Upper lobe of right lung (tissue), 1 donor: Measurements from ENCODE around the gene ANKRD44. TPM values are rescaled to one million over a fixed set of nuclear protein-coding genes. Genes with fewer than 3 reads are reported as not detected.

Source experiments
- ATAC-seq: fragments of 200-7000 bp; cut with Tn5 transposase; one replicate; pipeline ENCODE4 v1.9.1; 2020; ENCODE audit warnings: mild to moderate bottlenecking, moderate library complexity
- DNase-seq: peaks from one replicate; pipeline ENCODE4 v3.0.0-alpha.2; 2020
- H3K27ac ChIP-seq: fragments of 200-600 bp; one replicate; pipeline ENCODE4 v1.8.0; 2022
- H3K27me3 ChIP-seq: fragments of 200-600 bp; one replicate; pipeline ENCODE4 v1.8.0; 2022; ENCODE audit warnings: mild to moderate bottlenecking
- H3K36me3 ChIP-seq: fragments of 200-600 bp; one replicate; pipeline ENCODE4 v1.8.0; 2022
- H3K4me1 ChIP-seq: fragments of 200-600 bp; one replicate; pipeline ENCODE4 v1.8.0; 2022
- H3K4me3 ChIP-seq: fragments of 200-600 bp; one replicate; pipeline ENCODE4 v1.8.0; 2022; ENCODE audit warnings: mild to moderate bottlenecking
- H3K9me3 ChIP-seq: fragments of 200-600 bp; one replicate; pipeline ENCODE4 v1.8.0; 2022
- intact Hi-C: fragments of 100-400 bp; cut with DNase I; formaldehyde crosslinking; loops from one replicate; pipeline ENCODE4 v1.11.0; 2022
- total RNA-seq: library from RNA; stranded (reverse); fragmentation: NEBNext Ultra II Directional; extraction: Animal tissue kit (Norgen Biotek cat#: 25700); gene quantifications from one replicate; pipeline ENCODE4 v1.2.1, GENCODE V29; 2021
- TF ChIP-seq, protein P1 (sequence below): fragments of 200-600 bp; IDR thresholded peaks from one replicate; pipeline ENCODE4 v1.8.0; 2022; ENCODE audit warnings: antibody characterized with exemption
- donor health status: DM: no; HTN: yes; CAD: no; lungs with severe emphysema.

ANKRD44 gene
- total RNA-seq, 1 donor from 2014 or later: 51.4 TPM

DNA sequence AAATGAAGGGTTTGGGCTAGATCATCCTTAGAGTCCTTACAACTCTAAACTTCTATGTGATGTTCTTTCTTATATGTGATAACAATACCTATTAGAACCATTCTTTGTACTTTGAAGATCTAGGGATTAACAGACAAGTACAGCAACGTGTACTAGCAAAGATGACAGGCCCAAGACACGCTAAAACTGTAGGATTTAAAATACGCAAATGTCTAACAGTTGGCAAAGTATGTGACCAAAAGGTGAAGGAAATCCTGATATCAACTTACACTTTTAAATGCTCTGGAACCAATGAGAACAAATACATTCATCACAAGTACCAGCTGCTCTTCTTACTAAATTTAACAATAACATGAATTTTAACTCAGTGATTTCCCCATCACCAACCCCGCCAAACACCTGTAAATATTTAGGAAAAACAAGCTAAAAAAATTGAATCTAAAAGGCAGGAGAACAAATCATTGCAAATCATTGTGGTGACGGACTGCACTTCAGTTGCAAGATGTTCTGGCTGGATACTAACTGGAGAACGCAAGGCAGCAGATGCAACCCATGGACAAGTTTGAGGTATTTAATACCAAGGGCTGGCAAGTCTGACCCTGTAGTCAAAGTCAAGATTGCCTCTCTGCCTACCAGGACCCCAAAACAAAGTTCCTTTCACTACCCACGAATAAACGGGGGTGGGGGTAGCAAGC, 1.4 kb downstream of the ANKRD44 start:
- no peak for ATAC-seq
- Histone ChIP-seq H3K4me1 (peaks cover 50% of the 10 kb centered on the region), H3K27me3 (no peaks in the 10 kb centered on the region), H3K36me3 (no peaks in the 10 kb centered on the region), H3K9me3 (no peaks in the 10 kb centered on the region), H3K4me3 (peak overlapping the region; percentile 86), H3K27ac (peak overlapping the region; percentile 91)
- TF ChIP-seq, protein P1, sequence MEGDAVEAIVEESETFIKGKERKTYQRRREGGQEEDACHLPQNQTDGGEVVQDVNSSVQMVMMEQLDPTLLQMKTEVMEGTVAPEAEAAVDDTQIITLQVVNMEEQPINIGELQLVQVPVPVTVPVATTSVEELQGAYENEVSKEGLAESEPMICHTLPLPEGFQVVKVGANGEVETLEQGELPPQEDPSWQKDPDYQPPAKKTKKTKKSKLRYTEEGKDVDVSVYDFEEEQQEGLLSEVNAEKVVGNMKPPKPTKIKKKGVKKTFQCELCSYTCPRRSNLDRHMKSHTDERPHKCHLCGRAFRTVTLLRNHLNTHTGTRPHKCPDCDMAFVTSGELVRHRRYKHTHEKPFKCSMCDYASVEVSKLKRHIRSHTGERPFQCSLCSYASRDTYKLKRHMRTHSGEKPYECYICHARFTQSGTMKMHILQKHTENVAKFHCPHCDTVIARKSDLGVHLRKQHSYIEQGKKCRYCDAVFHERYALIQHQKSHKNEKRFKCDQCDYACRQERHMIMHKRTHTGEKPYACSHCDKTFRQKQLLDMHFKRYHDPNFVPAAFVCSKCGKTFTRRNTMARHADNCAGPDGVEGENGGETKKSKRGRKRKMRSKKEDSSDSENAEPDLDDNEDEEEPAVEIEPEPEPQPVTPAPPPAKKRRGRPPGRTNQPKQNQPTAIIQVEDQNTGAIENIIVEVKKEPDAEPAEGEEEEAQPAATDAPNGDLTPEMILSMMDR: no peak
- intact Hi-C loops: loop anchor here (5.0 kb wide), 1 partner anchor 112 kb away; no protein-coding TSS in a partner anchor
- no peak for DNase-seq

DNA sequence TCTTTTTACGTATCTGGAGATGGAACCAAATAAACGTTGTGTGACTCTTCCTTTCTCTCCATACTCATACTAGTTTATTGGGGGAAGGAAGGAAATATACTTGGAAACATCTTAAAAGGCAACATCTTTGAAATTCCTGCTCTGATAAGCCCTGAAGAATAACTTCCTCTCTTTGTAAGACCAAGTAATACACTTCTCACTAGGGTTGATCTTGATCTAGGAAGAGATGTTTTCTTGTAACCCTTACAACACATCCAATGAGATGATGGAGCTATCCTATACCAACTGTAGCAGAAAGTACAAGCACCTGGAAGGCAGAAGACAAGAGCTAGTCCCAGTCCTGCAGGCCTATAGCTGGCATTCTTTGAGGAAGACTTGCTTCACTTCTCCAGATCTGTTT, 2.0 kb downstream of the ANKRD44 start:
- intact Hi-C loops: loop anchor here (5.0 kb wide), 1 partner anchor 111 kb away; no protein-coding TSS in a partner anchor
- Histone ChIP-seq H3K36me3 (no peaks in the 10 kb centered on the region), H3K27me3 (no peaks in the 10 kb centered on the region), H3K4me1 (peaks cover 53% of the 10 kb centered on the region), H3K27ac (peak overlapping the region; percentile 91), H3K4me3 (peak overlapping the region; percentile 86), H3K9me3 (no peaks in the 10 kb centered on the region)
- DNase-seq (no peak), ATAC-seq (no peak)
- TF ChIP-seq, protein P1: no peak

DNA sequence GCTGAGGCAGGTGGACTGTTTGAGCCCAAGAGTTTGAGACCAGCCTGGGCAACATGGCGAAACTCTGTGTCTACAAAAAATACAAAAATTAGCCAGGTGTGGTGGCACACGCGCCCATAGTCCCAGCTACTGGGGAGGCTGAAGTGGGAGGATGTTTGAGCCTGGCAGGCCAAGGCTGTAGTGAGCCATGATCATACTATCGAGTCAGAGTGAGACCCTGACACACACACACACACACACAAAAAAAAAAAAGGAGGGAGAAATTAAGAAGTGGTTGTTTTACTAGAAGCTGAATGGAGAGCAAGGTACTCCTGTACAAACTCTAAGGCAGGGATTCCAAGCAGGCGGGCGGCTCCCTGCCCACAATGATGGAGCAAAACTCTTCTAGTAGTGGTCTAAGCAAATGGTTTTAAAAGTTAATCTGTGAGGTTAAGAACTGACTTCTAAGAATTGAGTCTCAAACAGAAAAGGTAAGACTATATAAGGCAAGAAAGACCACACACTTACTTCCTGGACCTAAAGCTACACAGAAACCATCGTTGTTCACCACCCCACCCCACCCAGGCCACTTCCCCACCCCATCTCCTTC, 2.6 kb downstream of the ANKRD44 start:
- intact Hi-C loops: loop anchor here (5.0 kb wide), 1 partner anchor 111 kb away; no protein-coding TSS in a partner anchor
- Histone ChIP-seq H3K27ac (peak overlapping the region; percentile 91), H3K27me3 (no peaks in the 10 kb centered on the region), H3K9me3 (no peaks in the 10 kb centered on the region), H3K36me3 (no peaks in the 10 kb centered on the region), H3K4me1 (peaks cover 56% of the 10 kb centered on the region), H3K4me3 (peak overlapping the region; percentile 86)
- no peak for ATAC-seq
- TF ChIP-seq, protein P1: no peak
- no peak for DNase-seq

DNA sequence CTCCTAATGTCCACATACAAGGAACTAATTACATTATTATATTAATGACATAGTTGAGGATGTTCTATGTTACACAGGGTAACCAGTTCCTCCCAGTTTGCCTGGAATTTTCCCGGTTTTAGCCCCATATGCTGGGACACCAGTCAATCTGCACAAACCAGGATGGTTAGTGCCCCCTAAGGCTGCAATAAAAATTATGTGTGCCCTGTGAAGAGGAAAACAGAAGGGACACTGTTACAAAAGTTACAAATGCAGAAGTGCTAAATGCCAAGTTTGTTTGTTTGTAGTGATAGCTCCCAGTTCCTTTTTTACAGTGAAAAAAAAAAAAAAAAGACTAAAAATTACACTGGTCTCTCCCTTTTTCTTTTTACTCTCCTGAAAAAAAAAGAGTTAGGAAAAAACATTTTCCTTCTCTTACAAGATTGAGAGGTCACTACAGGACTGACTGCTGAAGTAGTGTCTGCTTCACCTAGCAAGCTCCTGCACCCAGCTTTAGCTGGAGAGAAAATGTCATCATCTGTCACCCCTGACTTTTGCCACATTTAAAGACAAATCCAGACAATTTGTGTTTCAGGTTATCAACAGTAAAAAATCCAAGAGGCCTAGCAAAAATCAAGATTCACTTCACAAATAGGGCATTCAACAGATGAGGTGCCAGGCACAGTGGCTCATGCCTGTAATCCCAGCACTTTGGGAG, 3.2 kb downstream of the ANKRD44 start:
- intact Hi-C loops: loop anchor here (5.0 kb wide), 1 partner anchor 110 kb away; no protein-coding TSS in a partner anchor
- ATAC-seq (no peak), DNase-seq (no peak)
- no peaks in the 10 kb centered on the region for H3K27me3 ChIP-seq
- TF ChIP-seq, protein P1: no peak
- peak overlapping the region; percentile 86 for H3K4me3 ChIP-seq
- peak overlapping the region; percentile 91 for H3K27ac ChIP-seq
- H3K4me1 ChIP-seq: peaks cover 56% of the 10 kb centered on the region
- no peaks in the 10 kb centered on the region for H3K36me3 ChIP-seq
- H3K9me3 ChIP-seq: no peaks in the 10 kb centered on the region

DNA sequence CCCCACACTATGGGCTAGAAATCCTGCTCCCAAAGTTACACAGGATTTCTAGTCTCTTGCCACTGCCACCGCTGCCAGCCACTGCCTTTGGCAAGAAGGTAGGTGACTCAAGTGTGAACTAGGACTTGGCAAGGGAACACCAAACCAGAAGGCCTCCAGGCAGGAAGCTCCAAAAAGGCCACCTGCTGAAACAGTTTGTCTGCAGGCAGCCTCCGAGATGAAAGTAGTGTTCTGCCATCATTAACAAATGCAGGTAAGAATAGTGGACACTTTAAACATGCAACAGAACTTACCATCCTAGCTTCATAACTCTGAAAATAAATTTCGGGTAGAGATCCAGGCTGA, 3.9 kb downstream of the ANKRD44 start:
- Histone ChIP-seq H3K27me3 (no peaks in the 10 kb centered on the region), H3K27ac (peak overlapping the region; percentile 74), H3K4me1 (peaks cover 50% of the 10 kb centered on the region), H3K36me3 (no peaks in the 10 kb centered on the region), H3K9me3 (no peaks in the 10 kb centered on the region), H3K4me3 (no peak overlapping the region)
- DNase-seq (peak; percentile 63), ATAC-seq (no peak)
- intact Hi-C loops: loop anchor here (5.0 kb wide), 1 partner anchor 109 kb away; no protein-coding TSS in a partner anchor
- TF ChIP-seq, protein P1: no peak
